Stimulated activated CD4-positive, alpha-beta T cell treated with anti-CD3 and anti-CD28 coated beads, Interleukin-4, amount 100 ng/mL, for 4 hours (primary cell): ENCODE data around the gene RRP9.
"Not testable (repeated sequence)": the region's sequence is repeated elsewhere in the genome, so short reads cannot be mapped to it uniquely, and the experiment has no call there.

Experiments
- DNase-seq, 2 experiments: peaks; one replicate each; pipeline ENCODE4 v3.0.0-alpha.2; 2020

The RRP9 gene

GRCh38 chr3:51941798-51942602 lies at the start of gene RRP9, which contains the start of gene PARP3:
TSS of gene RRP9 (minus strand) at chr3:51941904. CDS start at chr3:51941867, 37 bp downstream.
TSS of gene PARP3 (plus strand) at chr3:51942363. CDS start at chr3:51943356, 993 bp downstream.
- peak; percentile 99 to 100 for DNase-seq

- DNase-seq, result not testable (repeated sequence)
Measured at GRCh38 chr3:51990501-51990971, 48.8 kb upstream of the RRP9 start.

DNA sequence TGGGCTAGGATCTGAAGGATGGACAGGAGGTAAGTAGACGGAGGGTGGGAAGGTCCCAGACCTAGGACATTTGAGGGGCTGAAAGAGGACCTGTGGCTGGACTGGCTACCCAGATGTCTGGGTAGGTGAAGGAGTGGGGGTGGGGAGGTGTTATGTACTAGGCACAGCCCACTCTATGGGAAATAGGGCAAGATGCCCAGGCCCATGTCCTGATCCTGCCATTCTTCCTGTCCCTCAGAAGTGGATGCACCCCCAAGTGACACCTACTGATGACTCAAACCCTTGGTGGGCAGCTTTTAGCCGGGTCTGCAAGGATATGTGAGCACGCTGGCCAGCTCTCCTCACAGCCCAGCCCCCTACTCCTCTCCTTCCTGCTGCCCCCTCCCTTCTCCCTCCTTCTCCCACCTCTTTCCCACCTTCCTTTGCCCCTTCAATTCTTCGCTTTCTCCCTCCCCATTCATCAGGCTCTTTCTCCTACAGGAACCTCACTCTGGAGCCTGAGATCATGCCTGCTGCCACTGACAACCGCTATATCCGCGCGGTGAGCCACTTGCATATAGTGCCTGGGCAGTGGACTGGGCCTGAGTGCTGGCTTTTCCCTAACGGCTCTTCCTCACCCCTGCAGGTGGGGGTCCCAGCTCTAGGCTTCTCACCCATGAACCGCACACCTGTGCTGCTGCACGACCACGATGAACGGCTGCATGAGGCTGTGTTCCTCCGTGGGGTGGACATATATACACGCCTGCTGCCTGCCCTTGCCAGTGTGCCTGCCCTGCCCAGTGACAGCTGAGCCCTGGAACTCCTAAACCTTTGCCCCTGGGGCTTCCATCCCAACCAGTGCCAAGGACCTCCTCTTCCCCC lies 46.8 kb upstream of the RRP9 start:
- DNase-seq, result no peak

GRCh38 chr3:51987568-51987967 lies 45.9 kb upstream of the RRP9 start:
- no peak for DNase-seq

- DNase-seq, result no peak
Measured at GRCh38 chr3:51986010-51986947, 44.6 kb upstream of the RRP9 start.

DNA sequence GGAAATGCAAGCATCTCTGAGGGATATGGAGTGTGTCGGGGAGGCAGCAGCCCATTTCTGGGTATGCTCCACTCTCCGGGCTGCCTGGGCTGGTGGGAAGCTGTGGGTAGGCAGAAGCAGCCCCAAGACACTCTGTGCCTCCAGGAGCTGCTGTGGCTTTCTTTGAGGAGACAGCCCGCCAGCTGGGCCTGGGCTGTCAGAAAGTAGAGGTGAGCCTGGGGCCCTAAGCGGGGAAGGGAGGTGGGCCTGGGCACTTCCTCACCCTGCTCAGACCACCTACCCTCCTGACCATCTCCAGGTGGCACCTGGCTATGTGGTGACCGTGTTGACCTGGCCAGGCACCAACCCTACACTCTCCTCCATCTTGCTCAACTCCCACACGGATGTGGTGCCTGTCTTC lies 43.4 kb upstream of the RRP9 start:
- no peak for DNase-seq

DNA sequence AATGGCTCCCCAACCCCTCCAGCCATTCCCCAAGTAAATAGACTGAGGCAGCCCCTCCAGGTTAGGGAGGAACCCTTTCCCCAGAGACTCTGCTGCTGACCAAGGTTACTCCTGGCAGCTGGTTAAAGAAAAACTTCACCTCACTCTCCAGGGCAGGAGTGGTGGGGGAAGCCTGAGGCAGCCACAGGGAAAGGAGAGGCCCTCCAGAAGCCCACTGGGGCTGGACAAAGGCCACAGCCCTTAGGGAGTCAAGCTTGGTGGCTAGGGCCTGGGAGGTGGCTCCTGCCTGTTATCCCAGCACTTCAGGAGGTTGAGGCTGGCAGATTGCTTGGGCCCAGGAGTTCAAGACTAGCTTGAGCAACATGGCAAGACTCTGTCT lies 42.6 kb upstream of the RRP9 start:
- DNase-seq, result no peak

DNA sequence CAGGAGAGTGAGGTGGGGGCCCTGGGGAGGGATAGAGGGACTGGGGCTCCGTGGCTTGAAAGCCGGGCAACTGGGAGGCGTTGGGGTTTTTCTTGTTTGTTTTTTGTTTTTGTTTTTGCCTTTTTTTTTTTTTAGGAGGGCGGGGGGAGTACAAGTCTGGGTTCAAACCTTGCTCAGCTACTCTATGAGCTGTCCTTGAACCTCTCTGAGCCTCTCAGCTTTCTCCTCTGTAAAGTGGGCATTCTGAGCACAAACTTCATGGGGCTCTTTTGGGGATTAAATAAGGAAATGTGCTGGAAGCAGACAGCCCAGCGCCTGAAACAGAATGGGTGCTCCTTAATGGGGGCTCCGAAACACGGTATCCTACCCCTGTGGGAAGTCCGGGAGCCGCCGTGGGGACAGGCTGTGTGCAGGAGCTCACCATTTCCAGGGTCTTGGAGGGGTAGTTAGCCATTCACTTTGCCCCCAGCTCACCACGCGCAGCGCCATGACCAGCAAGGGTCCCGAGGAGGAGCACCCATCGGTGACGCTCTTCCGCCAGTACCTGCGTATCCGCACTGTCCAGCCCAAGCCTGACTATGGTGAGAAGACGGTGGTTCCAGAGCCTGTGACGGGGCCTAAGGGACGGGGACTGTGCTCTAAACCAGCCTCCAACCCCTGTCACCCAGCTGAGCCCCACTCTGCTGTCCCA lies 42.0 kb upstream of the RRP9 start:
- DNase-seq, result no peak

DNA sequence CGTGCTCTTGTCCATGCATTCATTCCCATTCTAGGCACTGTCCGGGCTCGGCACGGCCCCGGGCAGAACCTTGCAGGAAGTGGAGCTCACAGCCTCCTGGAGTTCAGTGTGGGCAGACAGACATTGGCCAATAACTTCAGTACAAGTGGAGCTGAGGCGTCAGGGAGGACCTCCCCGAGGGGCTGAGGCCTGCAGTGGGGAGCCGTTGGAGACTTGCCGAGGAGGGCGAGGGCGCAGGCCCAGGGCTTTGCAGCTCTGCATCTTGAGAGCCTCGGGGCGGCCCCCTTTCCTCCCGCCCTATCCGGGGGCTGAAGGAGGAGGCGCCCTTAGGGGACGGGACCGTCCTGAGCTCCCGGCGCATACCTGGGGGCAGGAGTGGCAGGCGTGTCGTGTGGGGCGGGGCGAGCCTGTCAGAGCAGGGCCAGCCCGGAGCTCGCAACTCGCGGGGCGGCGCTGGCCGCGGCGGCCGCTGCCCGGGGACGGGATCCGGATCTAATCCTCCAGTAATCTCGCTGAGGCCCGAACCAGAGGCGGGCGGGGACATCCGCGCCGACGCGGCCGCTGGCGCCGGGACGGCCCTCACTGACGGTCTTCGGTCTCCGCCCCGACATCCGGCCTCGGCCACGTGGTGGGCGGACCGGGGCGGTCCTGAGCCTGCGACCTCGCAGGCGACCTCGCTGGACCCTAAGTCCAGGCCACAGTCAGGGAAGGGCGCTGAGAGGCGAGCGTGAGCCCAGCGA lies 41.3 kb upstream of the RRP9 start, which contains the start of gene ACY1:
ACY1 (plus strand) TSS at position 698 of the 740 bp plus-strand sequence. CDS start 530 bp downstream, outside the sequence.
- peak; percentile 73 to 75 for DNase-seq

DNA sequence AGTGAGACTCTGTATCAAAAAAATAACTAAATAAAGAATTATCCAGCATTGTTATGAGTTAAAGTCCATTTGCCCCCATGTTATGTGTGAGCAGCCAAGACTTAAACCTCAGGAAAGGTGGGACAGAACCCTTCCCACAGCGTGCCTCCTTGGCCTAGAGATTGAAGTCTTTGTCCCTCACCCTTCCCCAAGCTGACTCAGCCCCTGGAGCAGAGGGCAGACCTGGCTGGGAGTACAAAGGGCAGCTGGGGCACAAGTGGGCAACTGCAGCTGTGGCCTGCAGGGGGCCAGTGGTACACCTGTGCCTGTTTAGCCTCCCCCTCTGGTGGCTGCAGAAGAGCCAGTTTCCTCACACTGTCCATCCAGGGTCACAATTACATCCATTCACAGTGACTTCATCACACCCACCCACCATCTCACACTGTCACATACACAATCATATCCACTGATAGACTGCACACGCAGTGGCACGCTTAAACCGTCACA lies 40.7 kb upstream of the RRP9 start:
- no peak for DNase-seq

- no peak for DNase-seq
Measured at GRCh38 chr3:51980253-51980652, 38.5 kb upstream of the RRP9 start.

DNA sequence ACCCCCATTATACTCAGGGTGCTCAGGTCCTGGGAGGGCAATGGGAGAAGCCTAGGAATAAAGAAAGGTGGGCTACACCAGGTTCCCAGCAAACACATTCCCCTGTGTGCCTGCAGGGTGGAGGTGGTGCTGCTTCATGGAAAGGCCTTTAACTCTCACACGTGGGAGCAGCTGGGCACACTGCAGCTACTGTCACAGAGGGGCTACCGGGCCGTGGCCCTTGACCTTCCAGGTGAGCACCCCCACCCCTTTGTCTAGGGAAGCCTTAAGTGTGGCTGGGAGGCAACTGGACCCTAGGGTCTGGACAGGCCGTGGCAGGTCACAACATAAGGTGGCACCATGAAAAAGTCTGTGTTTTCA lies 36.4 kb upstream of the RRP9 start:
- no peak for DNase-seq

DNA sequence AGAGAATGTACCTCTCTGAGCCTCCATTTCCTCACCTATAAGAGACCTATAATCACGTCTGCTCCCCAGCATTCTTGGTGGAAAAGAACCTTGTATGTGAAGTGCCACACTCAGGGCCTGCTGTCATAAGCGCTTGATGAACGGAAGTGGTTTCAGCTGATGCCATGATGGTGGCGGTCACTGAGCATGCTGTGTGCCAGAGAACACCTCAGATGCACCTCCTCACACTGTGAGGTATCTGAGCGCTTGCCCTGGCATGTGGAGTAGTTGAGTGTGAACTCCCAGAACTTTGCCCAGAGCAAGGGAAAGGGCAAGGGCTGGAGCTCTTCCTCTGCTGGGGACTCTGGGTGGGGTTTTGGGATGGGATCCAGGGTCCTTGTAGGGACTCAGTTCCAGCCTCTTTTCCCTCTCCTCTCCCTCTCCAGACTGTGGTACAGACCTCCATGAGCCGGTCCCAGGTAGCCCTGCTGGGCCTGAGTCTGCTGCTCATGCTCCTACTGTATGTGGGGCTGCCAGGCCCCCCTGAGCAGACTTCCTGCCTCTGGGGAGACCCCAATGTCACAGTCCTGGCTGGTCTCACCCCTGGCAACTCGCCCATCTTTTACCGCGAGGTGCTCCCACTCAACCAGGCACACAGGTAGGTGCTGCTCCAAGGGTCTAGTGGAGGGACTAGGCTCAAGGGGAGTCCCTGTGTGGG lies 35.9 kb upstream of the RRP9 start:
- DNase-seq, result peak in 1 of 2 experiments; percentile 26

GRCh38 chr3:51975852-51976549 lies 34.3 kb upstream of the RRP9 start:
- no peak for DNase-seq

- DNase-seq, result peak; percentile 64 to 66
Measured at GRCh38 chr3:51974963-51975851, 33.5 kb upstream of the RRP9 start, which contains the start of gene ABHD14A. TSS of gene ABHD14A (plus strand) at chr3:51975064. CDS start at chr3:51975136, 72 bp downstream.

GRCh38 chr3:51974277-51974962 lies 32.7 kb upstream of the RRP9 start:
- peak in 1 of 2 experiments; percentile 23 for DNase-seq

- DNase-seq, result no peak
Measured at GRCh38 chr3:51971350-51971749, 29.6 kb upstream of the RRP9 start.
